HG03135 (cell line): Measurements from ENCODE around the gene HCST.
"Not testable (repeated sequence)": the region's sequence is repeated elsewhere in the genome, so short reads cannot be mapped to it uniquely, and the experiment has no call there.

Experiments used
- ATAC-seq: cut with Tn5 transposase; IDR thresholded peaks from one replicate; pipeline ENCODE4 v1.9.1; 2021; ENCODE audit warnings: mild to moderate bottlenecking, moderate library complexity; ENCODE audit not compliant: unreplicated experiment

The HCST gene

GRCh38 chr19:35879068-35879467, 23.3 kb upstream of the HCST start:
- ATAC-seq = no peak

- ATAC-seq = no peak
Measured at GRCh38 chr19:35879770-35880317, 22.5 kb upstream of the HCST start.

- no peak for ATAC-seq
Measured at GRCh38 chr19:35882114-35882832, 20.1 kb upstream of the HCST start.

GRCh38 chr19:35883882-35884281, 18.4 kb upstream of the HCST start:
- ATAC-seq = no peak

GRCh38 chr19:35885225-35885738, 17.0 kb upstream of the HCST start:
- ATAC-seq = no peak

GRCh38 chr19:35885904-35886303, 16.4 kb upstream of the HCST start:
- ATAC-seq = no peak

GRCh38 chr19:35887197-35887596, 15.1 kb upstream of the HCST start:
- ATAC-seq = no peak

- ATAC-seq = no peak
Measured at GRCh38 chr19:35888398-35888797, 13.9 kb upstream of the HCST start.

GRCh38 chr19:35889370-35890112, 12.8 kb upstream of the HCST start:
- no peak for ATAC-seq

- no peak for ATAC-seq
Measured at GRCh38 chr19:35890113-35890650, 12.1 kb upstream of the HCST start.

- not testable (repeated sequence) for ATAC-seq
Measured at GRCh38 chr19:35891819-35892218, 10.5 kb upstream of the HCST start.

GRCh38 chr19:35894342-35894741, 8.0 kb upstream of the HCST start:
- no peak for ATAC-seq

GRCh38 chr19:35895911-35896642, 6.3 kb upstream of the HCST start:
- ATAC-seq = no peak

GRCh38 chr19:35896643-35897040, 5.7 kb upstream of the HCST start:
- ATAC-seq = no peak

GRCh38 chr19:35897706-35898451, 4.5 kb upstream of the HCST start:
- no peak for ATAC-seq

- ATAC-seq = no peak
Measured at GRCh38 chr19:35898499-35898809, 3.9 kb upstream of the HCST start.

GRCh38 chr19:35899547-35900214, 2.6 kb upstream of the HCST start:
- peak; percentile 41 for ATAC-seq

- ATAC-seq = no peak
Measured at GRCh38 chr19:35901055-35901644, 1.2 kb upstream of the HCST start.

GRCh38 chr19:35902870-35903475, 644 bp downstream of the HCST start:
- no peak for ATAC-seq
